ENCODE data around the gene NME2. TPM values are rescaled to one million over a fixed set of nuclear protein-coding genes. Genes with fewer than 3 reads are reported as not detected.

Gene NME2
- total and polyA plus RNA-seq, 7 experiments from 2014 or later = 133 to 457 (median 193) TPM

DNA sequence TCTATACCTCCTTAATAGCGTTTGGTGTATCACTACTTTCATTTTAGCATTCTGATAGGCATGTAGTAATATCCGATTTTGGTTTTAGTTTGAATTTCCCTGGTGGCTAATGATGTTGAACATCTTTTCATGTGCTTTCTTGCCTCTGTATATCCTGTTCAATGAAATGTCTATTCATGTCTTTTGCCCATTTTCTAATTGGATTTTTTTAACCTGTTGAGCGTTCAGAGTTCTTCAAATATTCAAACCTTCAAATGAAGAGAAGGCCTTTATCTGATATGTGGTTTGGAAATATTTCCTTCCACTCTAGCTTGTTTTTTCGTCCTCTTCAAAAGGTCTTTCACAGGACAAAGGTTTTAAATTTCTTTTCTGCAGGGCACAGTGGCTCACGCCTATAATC, 15.3 kb upstream of the NME2 start:
- Mint-ChIP-seq H3K27ac (no peak overlapping the region), H3K9me3 (no peaks in the 10 kb centered on the region), H3K36me3 (peaks cover 0 to 4% (median 0%) of the 10 kb centered on the region in 5 donors), H3K4me1 (peaks cover 0 to 9% (median 5%) of the 10 kb centered on the region in 7 donors), H3K27me3 (no peaks in the 10 kb centered on the region), H3K4me3 (no peak overlapping the region)
- ATAC-seq (no peak), DNase-seq (no peak)
- no peaks in the 10 kb centered on the region for H3K27me3 ChIP-seq (ENCODE audit: control insufficient read depth in 2 of 2, insufficient read depth in 2 of 2, low read length in 2 of 2)
- peaks cover 15% of the 10 kb centered on the region in 2 donors for H3K4me1 ChIP-seq (ENCODE audit: control insufficient read depth in 2 of 2, insufficient read depth in 2 of 2, low read length in 2 of 2)
- no peaks in the 10 kb centered on the region for H3K9me3 ChIP-seq (ENCODE audit: control insufficient read depth in 2 of 3, low read length in 3 of 3)
- no peak overlapping the region for H3K4me3 ChIP-seq (ENCODE audit: low read length)
- ChIA-PET CTCF (interaction anchor here (3.4 kb wide), 1 partner anchor 151 kb away, joined by 68 read pairs; no protein-coding TSS in a partner anchor), POLR2A (no interaction called here)
- intact Hi-C loops (cut with micrococcal nuclease) = loop anchor here in 1 of 2 donors (5.0 to 10.0 kb wide), 3 partner anchors 299 to 606 kb away; partner anchors contain the start of genes ANKRD40 and SPATA20
- H3K27ac ChIP-seq (ENCODE audit: low read depth, low read length) = no peak overlapping the region
- H3K36me3 ChIP-seq (ENCODE audit: control insufficient read depth in 2 of 3, insufficient read depth in 3 of 3, low read length in 3 of 3) = no peaks in the 10 kb centered on the region

DNA sequence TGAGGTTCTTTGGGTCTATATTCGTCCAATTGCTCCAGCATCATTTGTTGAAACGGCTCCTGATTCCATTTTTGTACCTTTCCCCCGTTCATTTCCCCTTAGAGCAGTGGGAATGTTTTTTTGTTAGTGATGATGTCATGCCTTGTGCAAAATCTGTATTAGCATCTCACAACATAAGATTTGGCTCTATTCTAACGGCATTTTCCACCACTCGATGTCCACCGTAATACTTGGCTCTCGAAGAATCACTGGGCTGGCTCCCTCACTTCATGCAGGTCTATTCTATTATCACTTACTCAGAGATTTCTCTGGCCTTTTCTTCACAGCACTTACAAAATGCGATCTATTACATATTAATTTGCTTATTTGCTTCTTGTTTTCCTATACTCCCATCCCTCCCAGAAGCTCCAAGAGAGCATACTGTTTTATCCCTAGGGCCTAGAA, 13.4 kb upstream of the NME2 start:
- Mint-ChIP-seq H3K27me3 (no peaks in the 10 kb centered on the region), H3K4me1 (peaks cover 0 to 15% (median 6%) of the 10 kb centered on the region in 7 donors), H3K4me3 (no peak overlapping the region), H3K9me3 (no peaks in the 10 kb centered on the region), H3K27ac (no peak overlapping the region), H3K36me3 (peaks cover 0 to 12% (median 4%) of the 10 kb centered on the region in 5 donors)
- no peaks in the 10 kb centered on the region for H3K27me3 ChIP-seq (ENCODE audit: control insufficient read depth in 2 of 2, insufficient read depth in 2 of 2, low read length in 2 of 2)
- H3K4me3 ChIP-seq (ENCODE audit: low read length) = peak overlapping the region; percentile 8
- CTCF ChIA-PET = interaction anchor here (0.5 to 3.4 kb wide), 12 partner anchors 10 to 301 kb away, joined by 3 to 68 read pairs (median 3); no protein-coding TSS in a partner anchor
- POLR2A ChIA-PET = interaction anchor here (0.7 to 2.0 kb wide), 12 partner anchors 10 to 287 kb away, joined by 3 to 26 read pairs (median 6); partner anchors contain the start of genes NME2, SPAG9 and TOB1
- H3K4me1 ChIP-seq (ENCODE audit: control insufficient read depth in 2 of 2, insufficient read depth in 2 of 2, low read length in 2 of 2) = peaks cover 15% of the 10 kb centered on the region in 2 donors
- H3K27ac ChIP-seq (ENCODE audit: low read depth, low read length) = peak overlapping the region; percentile 75
- DNase-seq = no peak
- peaks cover 0 to 9% (median 0%) of the 10 kb centered on the region in 3 experiments for H3K36me3 ChIP-seq (ENCODE audit: control insufficient read depth in 2 of 3, insufficient read depth in 3 of 3, low read length in 3 of 3)
- no peaks in the 10 kb centered on the region for H3K9me3 ChIP-seq (ENCODE audit: control insufficient read depth in 2 of 3, low read length in 3 of 3)
- intact Hi-C loops (cut with micrococcal nuclease) = loop anchor here (1.0 to 10.0 kb wide), 18 partner anchors 14 to 608 kb away; partner anchors contain the start of genes MBTD1 (in 2 of the 2), NME2 (in 2 of the 2), UTP18 (in 2 of the 2) and ANKRD40 (in 1 of the 2)
- no peak for ATAC-seq

DNA sequence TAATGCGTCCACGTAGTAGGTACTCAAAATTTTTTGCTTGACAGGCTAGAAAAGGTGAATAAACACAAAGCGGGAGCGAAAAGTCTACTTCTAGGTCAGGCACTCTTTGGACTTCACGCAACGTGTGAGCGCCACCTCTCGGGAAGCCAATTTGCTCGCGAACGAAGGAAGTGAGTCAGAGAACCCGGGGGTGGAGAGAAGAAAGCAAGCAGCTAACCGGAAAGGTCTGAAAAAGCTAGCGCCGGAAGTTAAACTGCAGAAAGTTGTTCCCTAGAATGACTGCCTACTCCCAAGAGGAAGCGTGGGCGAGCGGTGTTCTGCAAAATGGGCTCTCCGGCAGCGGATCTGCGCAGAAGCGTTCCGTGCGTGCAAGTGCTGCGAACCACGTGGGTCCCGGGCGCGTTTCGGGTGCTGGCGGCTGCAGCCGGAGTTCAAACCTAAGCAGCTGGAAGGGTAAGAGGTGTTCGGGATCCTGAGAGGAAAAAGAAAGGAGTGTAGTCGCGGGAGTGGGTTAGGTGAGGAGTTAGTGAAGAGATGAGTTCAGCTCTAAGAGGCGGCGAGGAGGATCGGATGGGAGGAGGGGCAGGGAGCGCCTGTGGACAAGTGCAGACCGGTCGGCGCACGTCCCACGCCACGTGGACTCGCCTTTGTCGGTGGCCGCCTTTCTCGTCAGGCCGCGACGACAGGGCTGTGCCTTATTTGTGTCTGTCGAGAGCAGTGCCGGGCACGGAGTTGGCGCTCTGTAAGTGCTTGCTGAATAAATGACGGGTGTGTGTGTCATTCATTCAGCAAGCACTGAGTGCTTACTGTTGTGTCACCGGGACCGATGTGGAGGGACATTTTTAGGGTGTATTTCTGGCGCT, 12.8 kb upstream of the NME2 start, which contains the start of gene NME1:
Gene NME1 (plus strand): TSS at position 350 of the 863 bp plus-strand sequence. CDS start 2,096 bp downstream, outside the sequence.
- Mint-ChIP-seq H3K4me1 (peaks cover 0 to 15% (median 6%) of the 10 kb centered on the region in 7 donors), H3K36me3 (peaks cover 0 to 12% (median 4%) of the 10 kb centered on the region in 5 donors), H3K27me3 (no peaks in the 10 kb centered on the region), H3K9me3 (no peaks in the 10 kb centered on the region), H3K27ac (no peak within 1 kb of the TSS), H3K4me3 (no peak within 1 kb of the TSS)
- Histone ChIP-seq H3K36me3 (ENCODE audit: control insufficient read depth in 2 of 3, insufficient read depth in 3 of 3, low read length in 3 of 3) (peaks cover 0 to 11% (median 0%) of the 10 kb centered on the region in 3 experiments), H3K4me3 (ENCODE audit: low read length) (peak within 1 kb of the TSS; percentile 78), H3K4me1 (ENCODE audit: control insufficient read depth in 2 of 2, insufficient read depth in 2 of 2, low read length in 2 of 2) (peaks cover 15% of the 10 kb centered on the region in 2 donors), H3K27me3 (ENCODE audit: control insufficient read depth in 2 of 2, insufficient read depth in 2 of 2, low read length in 2 of 2) (no peaks in the 10 kb centered on the region), H3K9me3 (ENCODE audit: control insufficient read depth in 2 of 3, low read length in 3 of 3) (no peaks in the 10 kb centered on the region), H3K27ac (ENCODE audit: low read depth, low read length) (peak within 1 kb of the TSS; percentile 75)
- ATAC-seq (peak; percentile 97), DNase-seq (peak; percentile 94 to 99 (median 98))
- POLR2A ChIA-PET = interaction anchor here (0.5 to 2.0 kb wide), 15 partner anchors 9 to 287 kb away, joined by 3 to 26 read pairs (median 4); partner anchors contain the start of genes MBTD1, NME2, SPAG9 and TOB1
- CTCF ChIA-PET = interaction anchor here (0.6 to 3.4 kb wide), 15 partner anchors 11 to 300 kb away, joined by 3 to 68 read pairs (median 3); partner anchors contain the start of genes SPAG9 and TOB1
- intact Hi-C loops (cut with micrococcal nuclease) = loop anchor here (1.0 to 10.0 kb wide), 18 partner anchors 13 to 609 kb away; partner anchors contain the start of genes MBTD1 (in 2 of the 2), NME2 (in 2 of the 2), UTP18 (in 2 of the 2) and ANKRD40 (in 1 of the 2)

DNA sequence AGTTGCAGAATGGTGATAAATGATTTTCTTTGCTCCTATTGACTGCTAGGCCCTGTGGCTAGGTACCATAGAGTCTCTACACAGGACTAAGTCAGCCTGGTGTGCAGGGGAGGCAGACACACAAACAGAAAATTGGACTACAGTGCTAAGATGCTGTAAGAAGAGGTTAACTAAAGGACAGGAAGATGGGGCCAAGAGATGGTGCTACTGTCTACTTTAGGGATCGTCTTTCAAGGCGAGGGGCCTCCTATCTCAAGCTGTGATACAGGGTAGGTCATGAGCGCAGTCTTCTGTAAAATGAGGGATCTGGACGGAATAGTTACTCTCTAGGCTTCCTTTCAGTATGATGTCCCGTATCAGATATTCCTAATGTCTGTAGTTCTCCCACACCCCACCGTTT, 12.0 kb upstream of the NME2 start:
- ATAC-seq (no peak), DNase-seq (no peak)
- peak overlapping the region; percentile 67 for H3K27ac ChIP-seq (ENCODE audit: low read depth, low read length)
- peaks cover 15% of the 10 kb centered on the region in 2 donors for H3K4me1 ChIP-seq (ENCODE audit: control insufficient read depth in 2 of 2, insufficient read depth in 2 of 2, low read length in 2 of 2)
- peaks cover 0 to 11% (median 0%) of the 10 kb centered on the region in 3 experiments for H3K36me3 ChIP-seq (ENCODE audit: control insufficient read depth in 2 of 3, insufficient read depth in 3 of 3, low read length in 3 of 3)
- H3K4me1 Mint-ChIP-seq = peaks cover 0 to 18% (median 6%) of the 10 kb centered on the region in 7 donors
- H3K4me3 ChIP-seq (ENCODE audit: low read length) = peak overlapping the region; percentile 78
- no peaks in the 10 kb centered on the region for H3K27me3 Mint-ChIP-seq
- peaks cover 0 to 12% (median 4%) of the 10 kb centered on the region in 5 donors for H3K36me3 Mint-ChIP-seq
- H3K4me3 Mint-ChIP-seq = no peak overlapping the region
- no peak overlapping the region for H3K27ac Mint-ChIP-seq
- ChIA-PET CTCF (interaction anchor here (0.9 kb wide), 1 partner anchor 34 kb away, joined by 3 read pairs; the partner anchor contains the start of gene SPAG9), POLR2A (interaction anchor here (1.0 to 2.0 kb wide), 2 partner anchors 9 to 149 kb away, joined by 5 to 26 read pairs; no protein-coding TSS in a partner anchor)
- H3K27me3 ChIP-seq (ENCODE audit: control insufficient read depth in 2 of 2, insufficient read depth in 2 of 2, low read length in 2 of 2) = no peaks in the 10 kb centered on the region
- no peaks in the 10 kb centered on the region for H3K9me3 Mint-ChIP-seq
- intact Hi-C loops (cut with micrococcal nuclease) = loop anchor here in 1 of 2 donors (5.0 to 10.0 kb wide), 3 partner anchors 302 to 609 kb away; partner anchors contain the start of genes ANKRD40 and SPATA20
- no peaks in the 10 kb centered on the region for H3K9me3 ChIP-seq (ENCODE audit: control insufficient read depth in 2 of 3, low read length in 3 of 3)

DNA sequence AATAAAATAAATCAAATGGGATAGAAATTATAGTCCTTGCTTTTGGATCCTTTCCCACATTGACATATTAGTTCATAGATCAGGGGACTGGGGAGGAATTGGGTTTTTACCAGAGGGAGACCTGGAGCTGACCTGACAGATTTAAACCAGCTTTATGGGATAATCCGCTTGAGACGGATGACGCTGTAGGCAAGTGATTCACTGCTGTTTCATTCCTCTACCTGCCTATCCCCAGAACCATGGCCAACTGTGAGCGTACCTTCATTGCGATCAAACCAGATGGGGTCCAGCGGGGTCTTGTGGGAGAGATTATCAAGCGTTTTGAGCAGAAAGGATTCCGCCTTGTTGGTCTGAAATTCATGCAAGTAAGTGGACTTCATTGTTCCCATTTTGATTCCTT, 10.8 kb upstream of the NME2 start:
- Histone ChIP-seq H3K27me3 (ENCODE audit: control insufficient read depth in 2 of 2, insufficient read depth in 2 of 2, low read length in 2 of 2) (no peaks in the 10 kb centered on the region), H3K4me3 (ENCODE audit: low read length) (no peak overlapping the region), H3K27ac (ENCODE audit: low read depth, low read length) (no peak overlapping the region), H3K4me1 (ENCODE audit: control insufficient read depth in 2 of 2, insufficient read depth in 2 of 2, low read length in 2 of 2) (peaks cover 15% of the 10 kb centered on the region in 2 donors), H3K9me3 (ENCODE audit: control insufficient read depth in 2 of 3, low read length in 3 of 3) (no peaks in the 10 kb centered on the region), H3K36me3 (ENCODE audit: control insufficient read depth in 2 of 3, insufficient read depth in 3 of 3, low read length in 3 of 3) (peaks cover 0 to 17% (median 0%) of the 10 kb centered on the region in 3 experiments)
- H3K27ac Mint-ChIP-seq = no peak overlapping the region
- H3K4me3 Mint-ChIP-seq = peak overlapping the region in 1 of 10 donors; percentile 29
- H3K4me1 Mint-ChIP-seq = peaks cover 0 to 25% (median 6%) of the 10 kb centered on the region in 7 donors
- peaks cover 0 to 19% (median 10%) of the 10 kb centered on the region in 5 donors for H3K36me3 Mint-ChIP-seq
- ChIA-PET POLR2A (interaction anchor here (1.2 kb wide), 1 partner anchor 11 kb away, joined by 4 read pairs; the partner anchor contains the start of gene NME2), CTCF (interaction anchor here (0.9 to 1.2 kb wide), 2 partner anchors 10 to 153 kb away, joined by 3 to 5 read pairs; no protein-coding TSS in a partner anchor)
- ATAC-seq = no peak
- H3K9me3 Mint-ChIP-seq = no peaks in the 10 kb centered on the region
- intact Hi-C loops (cut with micrococcal nuclease) = loop anchor here in 1 of 2 donors (10.0 kb wide), 2 partner anchors 451 to 611 kb away; partner anchors contain the start of genes ANKRD40 and SPATA20
- H3K27me3 Mint-ChIP-seq = no peaks in the 10 kb centered on the region
- no peak for DNase-seq

DNA sequence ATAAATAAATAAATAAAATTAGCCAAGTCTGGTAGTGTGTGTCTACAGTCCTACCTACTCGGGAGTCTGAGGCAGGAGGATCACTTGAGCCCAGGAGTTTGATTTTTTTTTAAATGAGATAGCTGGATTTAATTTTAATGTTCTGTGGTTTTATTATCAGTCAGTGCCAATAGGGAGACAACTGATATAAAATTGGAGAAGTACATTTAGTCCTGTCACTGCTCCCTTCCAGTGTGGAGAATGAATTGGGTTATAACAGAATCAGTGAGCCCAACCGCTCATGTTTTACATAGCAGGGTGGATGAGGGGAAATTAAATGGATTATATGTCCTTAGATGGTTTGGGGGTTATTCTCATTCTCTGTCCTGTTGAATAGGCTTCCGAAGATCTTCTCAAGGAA, 6.6 kb upstream of the NME2 start:
- no peak overlapping the region for H3K4me3 Mint-ChIP-seq
- H3K36me3 Mint-ChIP-seq = peaks cover 0 to 31% (median 21%) of the 10 kb centered on the region in 5 donors
- no peaks in the 10 kb centered on the region for H3K9me3 ChIP-seq (ENCODE audit: control insufficient read depth in 2 of 3, low read length in 3 of 3)
- no peaks in the 10 kb centered on the region for H3K27me3 Mint-ChIP-seq
- no peak overlapping the region for H3K27ac ChIP-seq (ENCODE audit: low read depth, low read length)
- H3K27me3 ChIP-seq (ENCODE audit: control insufficient read depth in 2 of 2, insufficient read depth in 2 of 2, low read length in 2 of 2) = no peaks in the 10 kb centered on the region
- H3K9me3 Mint-ChIP-seq = no peaks in the 10 kb centered on the region
- H3K27ac Mint-ChIP-seq = no peak overlapping the region
- peaks cover under 1 to 3% of the 10 kb centered on the region in 2 donors for H3K4me1 ChIP-seq (ENCODE audit: control insufficient read depth in 2 of 2, insufficient read depth in 2 of 2, low read length in 2 of 2)
- intact Hi-C loops (cut with micrococcal nuclease) = loop anchor here in 1 of 2 donors (10.0 kb wide), 2 partner anchors 455 to 615 kb away; partner anchors contain the start of genes ANKRD40 and SPATA20
- ChIA-PET POLR2A (no interaction called here), CTCF (no interaction called here)
- peaks cover 0 to 30% (median 6%) of the 10 kb centered on the region in 7 donors for H3K4me1 Mint-ChIP-seq
- no peak for DNase-seq
- peaks cover 0 to 32% (median 0%) of the 10 kb centered on the region in 3 experiments for H3K36me3 ChIP-seq (ENCODE audit: control insufficient read depth in 2 of 3, insufficient read depth in 3 of 3, low read length in 3 of 3)
- no peak overlapping the region for H3K4me3 ChIP-seq (ENCODE audit: low read length)
- no peak for ATAC-seq
